Measurements from ENCODE around the gene MCM9. TPM values are rescaled to one million over a fixed set of nuclear protein-coding genes. Genes with fewer than 3 reads are reported as not detected.

The MCM9 gene
- 10 to 100 TPM; 12.5 to 27.5 (median 25.3) TPM for polyA plus RNA-seq (ENCODE audit: insufficient read length in 4 of 4)

DNA sequence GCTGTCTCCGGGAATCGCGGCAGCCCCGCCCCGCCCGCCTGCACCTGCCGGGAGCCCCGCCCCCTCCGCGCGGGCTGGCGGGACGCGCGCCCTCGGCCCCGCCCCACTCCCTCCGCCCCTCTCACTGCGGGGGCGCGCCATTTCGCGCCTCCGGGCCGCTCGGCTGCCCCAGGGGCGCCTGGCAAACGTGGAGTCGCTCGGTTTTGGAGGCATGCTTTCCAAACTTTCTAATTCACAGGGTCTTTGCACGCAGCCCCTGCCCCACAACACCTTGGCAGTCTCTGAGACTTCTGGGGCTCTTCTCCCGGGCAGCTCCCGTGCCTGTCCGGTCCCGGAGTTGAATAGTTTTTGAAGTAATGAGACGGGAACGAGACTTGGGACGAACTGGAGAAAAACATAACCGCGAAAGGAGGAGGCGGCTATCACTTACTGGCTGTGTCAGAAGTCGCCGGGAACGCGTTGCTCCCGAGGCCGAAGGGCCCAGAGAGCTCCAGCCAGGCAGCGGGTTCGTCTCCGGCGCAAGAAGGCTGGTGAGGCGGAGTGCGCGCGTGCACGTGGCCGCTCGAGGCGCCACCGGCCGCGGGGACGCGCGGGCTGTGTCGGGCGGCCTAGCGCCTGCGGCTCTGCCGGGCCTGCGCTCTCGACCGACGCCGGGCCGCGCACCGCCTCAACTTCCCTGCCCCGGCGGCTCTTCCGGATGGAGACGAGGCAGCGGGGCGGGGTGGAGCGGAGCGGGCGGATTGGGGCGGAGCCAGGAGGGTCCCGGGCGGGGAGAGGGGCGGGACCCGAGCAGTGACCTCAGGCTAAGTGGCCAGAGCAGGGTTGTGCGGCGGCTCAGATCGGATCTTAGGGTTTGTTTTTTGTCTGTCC is at the start of gene MCM9:
Gene MCM9 (minus strand): TSS at position 699 of the 870 bp plus-strand sequence. CDS start 3,436 bp downstream, outside the sequence.
- DNase-seq (ENCODE audit: low read depth in 4 of 4, low spot score in 3 of 4) = peak; percentile 60 to 81 (median 73)

DNA sequence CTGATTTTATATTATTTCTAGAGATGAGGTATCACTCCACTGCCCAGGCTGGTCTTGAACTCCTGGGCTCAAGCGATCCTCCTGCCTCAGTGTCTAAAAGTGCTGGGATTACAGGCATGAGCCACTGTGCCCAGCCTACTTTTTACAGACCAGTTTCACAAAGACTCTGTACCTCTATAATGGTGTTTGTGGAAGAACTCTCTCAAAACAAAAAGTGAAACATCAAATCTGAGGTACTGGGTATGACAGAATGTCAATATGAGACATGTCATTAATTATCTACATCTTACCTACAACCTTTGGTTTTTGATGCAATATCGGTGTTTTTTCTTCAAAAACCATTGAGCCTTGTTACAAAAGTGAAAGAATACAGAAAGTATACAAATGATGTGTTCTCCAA is 49.4 kb upstream of the MCM9 start:
- no peak for DNase-seq (ENCODE audit: low read depth in 4 of 4, low spot score in 3 of 4)

DNA sequence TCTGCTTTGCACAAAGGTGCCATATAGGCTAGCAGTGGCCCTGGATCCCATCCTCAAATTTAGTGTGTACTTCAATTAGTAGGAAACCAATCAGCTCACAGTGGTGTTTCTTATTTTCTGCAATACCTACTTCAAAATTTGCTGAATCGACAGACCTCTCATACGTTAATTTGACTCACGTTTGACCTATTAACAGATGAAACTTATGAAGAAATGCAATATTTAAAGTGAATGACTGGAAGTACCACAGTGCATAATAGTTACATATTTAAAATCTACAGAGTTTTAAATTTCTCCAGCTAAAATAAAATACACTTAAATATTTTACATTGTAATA is 47.6 kb upstream of the MCM9 start:
- DNase-seq (ENCODE audit: low read depth in 4 of 4, low spot score in 3 of 4) = no peak

DNA sequence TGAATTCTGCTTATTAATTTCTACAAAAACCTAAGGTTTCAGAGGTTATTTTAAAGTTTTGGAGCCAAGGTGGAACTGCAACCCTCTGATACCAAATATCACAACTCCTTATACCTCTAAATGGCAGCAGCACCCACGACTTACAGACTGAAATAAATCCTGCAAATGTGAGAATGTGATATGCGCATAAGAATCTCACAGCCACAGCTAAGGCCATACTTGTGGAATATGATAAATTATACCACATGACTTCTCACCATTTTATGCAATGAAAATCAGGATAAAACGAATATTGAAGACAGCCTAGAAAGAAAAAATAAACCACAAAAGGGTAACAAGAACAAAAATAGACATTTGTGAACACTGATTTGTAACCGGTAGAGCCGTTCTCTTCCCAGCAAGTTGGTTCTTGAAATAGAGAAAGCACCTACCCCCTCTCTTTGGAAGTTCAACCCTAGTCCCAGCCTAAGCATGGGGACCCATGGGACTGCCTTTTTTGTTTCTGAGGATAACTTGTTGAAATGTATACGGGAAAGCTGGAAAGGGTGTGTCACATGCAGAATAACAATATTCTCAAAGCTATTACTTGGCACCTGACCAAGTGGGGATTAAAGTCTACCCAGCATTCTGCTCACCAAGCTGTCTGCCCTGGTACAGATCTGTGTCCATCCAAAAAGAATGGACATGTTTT is 47.1 kb upstream of the MCM9 start:
- DNase-seq (ENCODE audit: low read depth in 4 of 4, low spot score in 3 of 4) = no peak

DNA sequence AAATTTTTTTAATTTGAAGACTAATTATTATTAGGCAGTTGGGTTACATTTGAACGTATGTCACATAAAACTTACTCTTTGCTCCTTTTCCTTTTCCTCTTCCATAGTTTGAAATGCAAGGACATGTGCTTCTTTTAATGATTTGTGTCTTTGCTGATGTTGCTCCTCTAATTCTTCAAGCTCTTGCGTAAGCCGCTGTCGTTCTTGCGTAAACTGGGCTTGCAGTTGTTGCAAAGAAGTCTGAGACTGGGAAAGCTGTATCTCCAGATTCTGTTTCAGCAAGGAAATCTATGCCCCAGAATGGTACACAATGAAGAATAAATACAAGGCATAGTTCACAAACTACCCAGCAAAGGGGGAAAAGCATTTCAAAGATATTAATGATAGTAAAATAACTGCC is 45.1 kb upstream of the MCM9 start:
- DNase-seq (ENCODE audit: low read depth in 4 of 4, low spot score in 3 of 4) = no peak

DNA sequence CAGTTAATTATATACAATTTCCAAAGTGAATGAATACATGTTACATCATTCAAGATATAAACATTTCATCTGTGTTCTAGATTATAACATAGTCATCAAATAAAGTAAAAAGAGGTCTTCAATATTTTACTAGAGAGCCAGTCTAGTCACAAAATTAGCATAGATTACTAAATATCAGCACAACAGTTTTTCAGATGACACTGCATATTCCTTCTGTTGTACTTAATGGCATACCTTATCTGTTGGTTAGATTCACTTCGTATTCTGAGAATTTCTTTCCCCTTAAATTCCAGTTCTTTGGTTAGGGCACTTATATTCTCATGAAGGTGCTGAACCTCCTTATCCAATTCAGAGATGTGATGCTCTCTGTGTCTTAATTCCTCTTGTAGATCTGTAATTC is 39.8 kb upstream of the MCM9 start:
- DNase-seq (ENCODE audit: low read depth in 4 of 4, low spot score in 3 of 4) = no peak

DNA sequence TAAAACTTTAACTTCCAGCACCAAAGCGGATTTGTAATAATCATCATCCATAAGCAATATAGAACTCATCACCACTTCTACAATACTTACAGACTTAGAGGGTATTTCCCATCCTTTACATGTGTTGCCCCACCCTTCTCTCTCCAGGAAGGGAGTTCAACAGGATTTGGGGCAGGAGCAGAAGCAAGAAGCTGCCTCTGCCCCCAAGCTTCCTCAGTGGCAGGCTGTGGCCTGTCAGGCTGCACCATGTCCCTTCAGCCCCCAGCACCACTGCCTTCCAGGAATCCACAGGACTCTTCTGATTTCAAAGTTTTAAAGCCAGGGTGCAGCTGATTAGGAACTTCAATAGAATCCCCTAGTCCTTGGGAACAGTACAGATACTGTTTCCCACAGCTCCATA is 36.7 kb upstream of the MCM9 start:
- no peak for DNase-seq (ENCODE audit: low read depth in 4 of 4, low spot score in 3 of 4)

DNA sequence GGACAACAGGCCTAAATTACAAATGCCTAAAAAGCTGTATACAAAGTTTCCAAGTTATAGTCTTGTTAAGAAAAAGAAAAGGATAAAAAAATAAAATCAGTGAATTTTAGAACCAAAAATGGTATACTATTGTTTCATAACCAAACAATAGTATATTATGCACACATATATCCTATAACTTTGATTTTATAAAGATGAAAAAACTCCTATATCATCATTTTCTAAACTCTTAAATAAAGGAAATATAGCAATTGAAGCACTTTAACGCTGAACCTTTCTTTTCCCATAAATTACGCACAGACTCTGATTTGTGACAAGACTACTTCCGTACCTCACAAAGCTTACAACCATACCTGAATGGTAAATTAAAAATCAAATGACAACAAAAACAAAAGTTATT is 35.9 kb upstream of the MCM9 start:
- no peak for DNase-seq (ENCODE audit: low read depth in 4 of 4, low spot score in 3 of 4)

DNA sequence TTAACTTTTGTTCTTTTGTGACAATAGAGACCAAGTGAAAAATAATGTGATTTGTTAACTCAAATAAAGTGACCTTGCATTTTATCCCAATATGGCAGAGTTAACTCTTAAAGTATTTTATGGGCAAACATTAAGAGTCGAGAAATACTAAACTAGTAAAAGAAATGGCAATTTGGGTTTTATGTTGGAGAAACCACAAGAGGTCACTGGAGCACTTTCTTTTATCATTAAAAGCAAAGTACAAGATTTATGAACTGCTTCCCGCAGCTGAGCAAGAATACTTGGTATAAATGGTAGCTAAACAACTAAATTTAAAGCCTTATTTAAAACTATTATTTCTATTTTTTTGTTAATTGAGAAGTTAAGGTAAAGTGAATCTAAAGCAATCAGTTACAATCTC is 33.5 kb upstream of the MCM9 start:
- peak in 1 of 4 donors; percentile 14 for DNase-seq (ENCODE audit: low read depth in 4 of 4, low spot score in 3 of 4)

DNA sequence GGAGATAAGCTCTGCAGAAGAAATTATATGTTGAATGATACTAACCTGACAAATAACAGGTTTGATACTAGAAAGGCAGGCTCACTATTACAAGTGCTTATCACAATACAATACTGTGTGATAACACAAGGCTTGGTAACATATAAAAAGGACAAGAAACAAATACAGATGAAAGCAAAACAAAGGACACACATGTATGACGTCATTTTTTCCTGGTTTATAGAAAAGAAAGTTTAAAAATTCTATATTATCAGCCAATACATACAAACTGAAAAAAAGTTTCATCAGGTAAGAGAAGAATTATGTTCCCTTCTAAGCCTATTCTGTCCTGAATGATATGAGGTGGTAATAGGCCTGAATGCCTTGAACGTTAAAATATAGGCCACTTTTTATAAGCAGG is 32.3 kb upstream of the MCM9 start:
- DNase-seq (ENCODE audit: low read depth in 4 of 4, low spot score in 3 of 4) = no peak

DNA sequence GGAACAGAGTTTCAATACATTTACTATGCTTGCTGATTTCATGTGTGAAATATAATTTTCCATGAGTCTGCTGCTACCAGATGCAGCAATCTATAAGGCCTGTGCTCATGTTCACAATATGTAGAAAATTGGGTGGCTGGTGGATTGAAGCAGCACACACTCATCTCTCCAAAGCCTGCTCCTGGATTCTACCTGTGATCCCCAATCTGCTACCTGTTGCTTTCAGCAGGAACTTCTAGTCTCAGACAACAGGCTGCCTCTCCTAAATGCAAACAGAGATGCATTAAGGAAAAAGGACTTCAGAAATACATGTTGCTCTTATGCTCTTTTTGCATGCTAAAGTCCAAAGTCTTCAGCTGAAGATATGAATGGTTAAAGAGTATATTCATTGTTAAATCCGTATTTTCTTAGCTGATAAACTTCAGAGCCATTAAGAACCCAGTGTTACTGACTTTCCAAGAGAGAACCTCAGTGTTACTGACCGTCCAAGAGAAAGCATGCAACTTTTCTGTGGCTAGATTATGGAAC is 30.9 kb upstream of the MCM9 start:
- no peak for DNase-seq (ENCODE audit: low read depth in 4 of 4, low spot score in 3 of 4)

DNA sequence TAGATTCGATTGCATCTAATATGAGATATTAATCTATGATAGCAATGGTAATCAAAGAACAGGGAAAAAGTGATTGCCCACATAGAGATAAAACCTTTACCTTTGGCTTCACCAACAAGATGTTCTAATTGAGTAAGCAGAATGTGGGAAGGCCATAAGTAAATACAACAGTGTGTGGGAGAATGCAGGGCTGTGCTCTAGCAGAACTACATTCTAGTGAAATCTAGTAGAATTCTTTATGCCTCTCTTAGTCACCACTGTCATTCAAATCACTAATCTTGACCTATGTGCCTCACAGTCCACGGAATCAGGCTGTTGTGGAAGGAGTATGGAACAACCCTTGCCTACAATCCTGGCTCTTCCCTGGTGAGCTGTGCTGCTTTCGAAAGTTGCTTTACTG is 30.4 kb upstream of the MCM9 start:
- DNase-seq (ENCODE audit: low read depth in 4 of 4, low spot score in 3 of 4) = no peak

DNA sequence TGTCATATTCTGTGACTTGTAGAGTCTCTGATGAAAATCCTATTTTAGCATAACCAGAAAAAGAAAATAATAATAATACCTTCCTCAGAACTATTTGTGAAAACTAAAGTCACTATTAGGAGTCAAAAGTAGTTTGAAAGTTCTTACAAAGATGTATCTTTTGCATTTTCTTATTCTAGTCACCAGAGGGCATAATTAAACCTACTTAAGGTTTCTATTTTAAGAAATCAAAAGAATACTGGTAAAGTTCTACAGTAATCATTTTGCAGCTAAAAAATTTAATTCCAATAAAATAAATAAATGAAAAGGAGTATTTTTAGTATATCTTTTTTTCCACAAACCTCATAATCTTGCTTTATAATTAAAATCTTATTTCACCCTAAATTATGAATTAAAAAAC is 28.0 kb upstream of the MCM9 start:
- DNase-seq (ENCODE audit: low read depth in 4 of 4, low spot score in 3 of 4) = no peak

DNA sequence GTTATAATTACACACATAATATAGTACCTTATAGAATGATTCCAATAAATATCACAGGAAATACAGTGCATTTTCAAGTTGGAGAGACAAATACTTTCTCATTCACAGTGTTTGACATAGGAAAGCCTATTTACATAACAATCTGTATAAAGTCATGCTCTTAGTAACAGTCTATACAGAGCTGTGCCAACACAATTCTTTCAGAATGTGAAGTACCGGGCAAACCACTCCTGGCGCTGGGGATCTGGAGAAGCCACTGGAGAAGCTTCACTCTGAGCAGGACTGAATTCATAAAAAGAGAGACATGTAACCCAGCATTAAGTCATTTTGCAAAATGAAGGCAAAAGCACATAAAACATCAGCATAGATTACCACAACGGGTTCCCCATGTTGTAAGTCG is 24.9 kb upstream of the MCM9 start:
- DNase-seq (ENCODE audit: low read depth in 4 of 4, low spot score in 3 of 4) = no peak

DNA sequence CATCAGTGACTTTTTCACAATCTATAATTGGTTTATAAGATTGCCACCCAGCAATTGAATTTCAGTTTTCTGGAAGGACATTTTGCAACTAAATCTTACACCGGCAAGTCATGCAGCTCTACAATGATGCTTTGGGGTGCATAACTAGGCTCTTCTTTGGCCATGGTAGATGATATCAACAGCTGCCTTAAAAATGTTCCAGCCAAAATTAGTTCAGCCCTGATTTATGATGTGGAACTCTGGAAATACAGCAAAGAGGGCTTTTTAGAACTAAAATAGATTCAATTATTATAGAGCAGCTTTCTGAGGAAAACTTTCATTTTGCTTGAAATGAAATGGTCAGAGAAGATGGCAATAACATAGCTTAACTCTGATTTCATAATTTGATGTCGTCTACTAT is 18.4 kb upstream of the MCM9 start:
- no peak for DNase-seq (ENCODE audit: low read depth in 4 of 4, low spot score in 3 of 4)

DNA sequence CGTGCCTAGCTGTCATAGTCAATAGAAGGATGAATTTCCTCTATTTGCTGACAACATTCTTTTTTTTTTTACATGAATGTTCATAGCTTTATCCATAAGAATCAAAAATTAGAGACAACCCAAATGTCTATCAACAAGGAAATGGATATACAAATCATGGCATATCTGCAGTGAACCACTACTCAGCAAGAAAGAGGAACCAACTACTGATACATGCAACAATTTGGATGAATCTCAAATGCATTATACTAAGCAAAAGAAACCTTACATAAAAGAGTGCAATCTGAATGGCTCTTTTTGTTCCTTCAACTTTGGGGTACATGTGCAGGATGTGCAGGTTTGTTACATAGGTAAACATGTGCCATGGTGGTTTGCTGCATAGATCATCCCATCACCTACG is 17.7 kb upstream of the MCM9 start:
- no peak for DNase-seq (ENCODE audit: low read depth in 4 of 4, low spot score in 3 of 4)

DNA sequence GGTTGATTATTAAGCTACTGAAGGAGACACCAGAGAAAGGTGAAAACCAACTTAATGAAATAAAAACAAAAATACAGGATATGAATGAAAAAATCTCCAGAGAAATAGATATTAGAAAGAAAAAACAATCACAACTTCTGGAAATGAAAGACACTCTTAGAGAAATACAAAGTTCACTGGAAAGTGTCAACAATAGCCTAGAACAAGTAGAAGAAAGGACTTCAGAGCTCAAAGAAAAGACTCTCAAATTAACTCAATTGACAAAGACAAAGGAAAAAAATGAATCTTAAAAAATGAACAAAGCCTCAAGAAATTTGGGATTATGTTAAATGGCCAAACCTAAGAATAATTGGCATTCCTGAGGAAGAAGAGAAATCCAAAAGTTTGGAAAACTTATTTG is 10.3 kb upstream of the MCM9 start:
- DNase-seq (ENCODE audit: low read depth in 4 of 4, low spot score in 3 of 4) = no peak

DNA sequence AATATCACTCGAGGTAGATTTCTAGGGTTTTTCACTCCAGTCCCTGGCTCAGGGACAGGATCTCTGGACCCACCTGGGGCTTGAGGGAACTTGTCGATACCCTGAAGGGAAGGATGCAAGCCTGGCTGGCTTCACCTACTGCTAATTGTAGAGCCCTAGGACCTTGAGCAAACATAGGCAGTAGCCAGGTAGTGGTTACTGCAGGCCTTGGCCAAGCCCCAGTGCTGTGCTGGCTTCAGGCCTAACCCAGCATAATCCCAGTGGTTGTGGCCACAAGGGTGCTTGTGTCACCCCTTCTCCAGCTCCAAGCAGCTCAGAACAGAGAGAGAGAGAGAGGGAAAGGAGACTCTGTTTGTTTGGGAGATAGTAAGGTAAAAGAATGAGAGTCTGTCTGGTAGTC is 5.8 kb upstream of the MCM9 start:
- no peak for DNase-seq (ENCODE audit: low read depth in 4 of 4, low spot score in 3 of 4)

DNA sequence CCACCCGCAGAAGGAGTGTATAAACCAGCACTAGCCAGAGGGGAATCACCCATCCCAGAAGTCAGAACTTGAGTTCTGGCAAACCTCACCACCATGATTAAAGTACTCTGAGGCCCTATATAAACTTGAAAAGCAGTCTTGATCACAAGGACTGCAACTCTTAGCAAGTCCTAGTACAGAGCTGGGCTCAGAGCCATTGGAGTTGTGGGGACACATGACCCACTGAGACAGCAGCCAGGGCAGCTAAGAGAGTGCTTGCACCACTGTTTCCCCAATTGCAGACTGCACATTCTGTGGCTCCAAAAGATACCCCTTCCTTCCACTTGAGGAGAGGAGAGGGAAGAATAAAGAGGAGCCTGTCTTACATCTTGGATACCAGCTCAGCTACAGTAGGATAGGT is 4.7 kb upstream of the MCM9 start:
- DNase-seq (ENCODE audit: low read depth in 4 of 4, low spot score in 3 of 4) = no peak

DNA sequence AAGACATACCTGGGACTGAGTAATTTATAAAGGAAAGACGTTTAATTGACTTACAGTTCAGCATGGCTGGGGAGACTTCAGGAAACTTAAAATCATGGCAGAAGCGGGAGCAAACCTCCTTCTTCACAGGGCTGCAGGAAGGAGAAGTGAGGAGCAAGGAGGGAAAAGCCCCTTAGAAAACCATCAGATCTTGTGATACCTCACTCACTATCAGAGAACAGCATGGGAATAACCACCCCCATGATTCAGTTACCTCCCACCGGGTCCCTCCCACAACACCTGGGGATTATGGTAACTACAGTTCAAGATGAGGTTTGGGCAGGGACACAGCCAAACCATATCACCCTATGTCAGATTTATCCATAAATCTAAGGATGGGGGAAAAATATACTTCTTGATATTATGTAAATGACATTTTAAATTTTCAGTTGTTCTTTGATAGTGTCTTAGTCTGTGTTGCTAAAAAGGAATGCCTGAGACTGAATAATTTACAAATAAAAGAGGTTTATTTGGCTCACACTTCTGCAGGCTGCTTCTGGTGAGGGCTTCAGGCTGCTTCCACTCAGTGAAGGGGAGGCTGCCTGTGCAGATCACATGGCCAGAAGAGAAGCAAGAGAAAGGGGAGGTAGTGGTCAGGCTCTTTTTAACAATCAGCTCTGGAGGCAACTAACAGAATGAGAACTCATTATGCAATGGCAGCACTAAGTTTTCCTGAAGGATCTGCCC is 1.2 kb upstream of the MCM9 start:
- DNase-seq (ENCODE audit: low read depth in 4 of 4, low spot score in 3 of 4) = no peak

DNA sequence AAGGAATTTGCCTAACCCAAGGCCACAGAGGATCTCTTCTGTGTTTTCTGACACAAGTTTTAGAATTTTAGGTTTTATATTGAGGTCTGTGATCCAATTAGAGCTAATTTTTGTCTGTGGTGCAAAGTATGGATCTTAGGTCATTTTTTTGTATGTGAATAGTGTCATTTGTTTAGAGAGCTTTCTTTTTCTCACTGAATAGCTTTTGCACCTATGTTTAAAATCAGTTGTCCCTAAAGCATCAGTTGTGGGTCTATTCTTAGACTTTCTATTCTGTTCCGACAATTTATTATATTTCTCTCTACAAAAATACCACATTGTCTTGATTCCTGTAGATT is 341 bp upstream of the MCM9 start:
- no peak for DNase-seq (ENCODE audit: low read depth in 4 of 4, low spot score in 3 of 4)
